Stimulated activated CD8-positive, alpha-beta memory T cell treated with anti-CD3 and anti-CD28 coated beads, Interleukin-7, amount 100 ng/mL, for 48 hours (primary cell): ENCODE data around the gene ABLIM1.

ENCODE experiments used
- DNase-seq, 2 donors: peaks; one replicate each; pipeline ENCODE4 v3.0.0-alpha.2; 2020; ENCODE audit warnings: low read depth in 1 of 2; ENCODE audit errors: extremely low read depth in 1 of 2

Gene ABLIM1

DNA sequence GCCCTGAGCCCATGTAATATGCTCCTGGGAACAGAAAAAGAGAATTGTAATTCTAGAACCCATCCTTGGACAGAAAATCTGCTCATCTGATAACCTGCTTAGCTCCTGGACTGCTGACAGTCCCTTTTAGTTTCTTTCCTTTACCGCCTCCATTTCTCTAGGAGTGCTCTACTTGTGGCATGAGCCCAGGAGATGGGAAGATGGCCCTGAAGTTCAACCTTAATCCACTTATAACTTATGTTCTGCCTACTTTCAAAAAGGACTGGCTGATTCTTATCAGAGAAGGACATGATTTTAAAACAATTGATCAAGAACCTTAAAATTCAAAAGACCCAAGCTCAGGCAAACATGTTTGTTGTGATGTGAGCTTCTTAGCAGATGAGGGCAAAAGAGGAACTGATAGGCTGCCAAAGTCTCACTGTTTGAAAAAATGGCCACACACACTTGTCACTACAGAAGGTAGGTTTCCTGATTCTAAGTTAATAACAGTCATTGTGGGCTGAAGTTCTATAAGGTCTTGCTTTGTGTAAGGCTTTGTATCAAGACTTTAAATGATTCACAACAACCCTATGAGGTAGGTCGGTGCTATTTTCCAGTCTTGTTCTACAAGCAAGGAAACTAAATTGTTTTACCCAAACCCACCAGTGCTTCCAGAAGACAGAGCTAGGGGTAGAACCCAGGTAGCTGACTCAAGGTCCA lies 159.5 kb downstream of the ABLIM1 start:
- DNase-seq: no peak

DNA sequence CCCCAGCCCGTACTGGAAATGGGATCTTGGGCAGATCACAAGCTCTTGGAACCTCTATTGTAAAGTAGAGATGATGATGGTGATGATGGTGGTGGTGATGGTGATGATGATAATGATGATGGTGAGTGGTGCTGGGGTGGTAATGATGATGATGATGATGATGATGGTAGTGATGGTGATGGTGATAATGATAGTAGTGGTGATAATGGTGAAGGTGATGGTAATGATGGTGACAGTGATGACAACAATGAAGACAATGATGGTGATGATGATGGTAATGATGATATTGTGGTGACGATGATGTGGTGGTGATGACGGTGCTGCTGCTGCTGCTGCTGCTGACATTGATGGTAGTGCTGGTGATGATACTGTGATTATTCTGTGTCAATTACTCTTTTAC lies 162.8 kb downstream of the ABLIM1 start:
- DNase-seq: no peak

DNA sequence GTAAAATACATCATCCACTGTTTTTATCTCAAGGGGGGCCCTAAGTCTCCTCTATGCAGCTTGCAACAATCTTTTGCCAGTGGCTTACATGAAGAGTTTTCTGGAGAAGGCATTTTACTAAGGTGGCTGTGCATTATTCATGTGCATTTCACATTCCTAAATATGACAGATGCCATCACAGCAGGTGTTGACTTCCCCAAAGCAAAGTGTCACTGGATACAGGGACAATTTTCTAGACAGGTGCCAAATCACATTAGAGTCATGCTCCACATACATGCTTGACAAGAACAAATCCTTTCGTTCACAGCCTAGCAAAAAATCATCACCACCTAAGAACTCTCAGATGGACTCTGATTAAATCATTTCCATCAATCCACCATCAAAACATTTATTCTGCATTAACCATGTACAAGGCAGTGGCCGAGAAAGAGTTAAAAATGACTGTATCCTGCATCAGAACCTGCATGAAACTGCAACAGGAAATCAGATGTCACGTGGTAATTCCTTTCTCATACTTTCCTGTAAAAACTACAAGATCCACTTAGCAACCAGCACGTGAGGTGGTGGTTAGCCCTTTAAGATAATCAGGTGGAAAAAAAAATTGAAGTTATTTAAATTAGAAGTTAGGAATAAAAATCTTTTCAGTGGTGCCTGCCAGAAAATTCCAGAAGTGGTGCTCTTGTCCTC lies 165.6 kb downstream of the ABLIM1 start:
- no peak for DNase-seq

DNA sequence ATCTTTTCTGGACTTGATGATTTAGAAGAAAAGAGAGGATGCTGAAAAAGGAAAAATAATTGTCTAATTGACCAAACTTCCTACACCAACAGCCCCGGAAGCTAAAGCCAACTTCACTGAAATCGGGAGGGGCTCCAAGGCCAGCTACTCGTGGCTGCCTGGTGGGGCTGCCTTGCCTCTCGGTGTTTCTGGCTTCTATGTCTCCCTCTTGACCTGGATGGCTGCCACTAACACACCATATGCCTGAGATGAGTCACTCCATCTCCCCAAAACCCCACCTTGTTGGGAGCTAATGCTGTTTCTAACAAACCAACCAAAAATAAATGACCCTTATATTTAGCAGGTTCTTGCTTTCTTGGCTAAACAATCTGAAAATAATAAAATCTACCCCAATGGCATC lies 166.1 kb downstream of the ABLIM1 start:
- DNase-seq: no peak

DNA sequence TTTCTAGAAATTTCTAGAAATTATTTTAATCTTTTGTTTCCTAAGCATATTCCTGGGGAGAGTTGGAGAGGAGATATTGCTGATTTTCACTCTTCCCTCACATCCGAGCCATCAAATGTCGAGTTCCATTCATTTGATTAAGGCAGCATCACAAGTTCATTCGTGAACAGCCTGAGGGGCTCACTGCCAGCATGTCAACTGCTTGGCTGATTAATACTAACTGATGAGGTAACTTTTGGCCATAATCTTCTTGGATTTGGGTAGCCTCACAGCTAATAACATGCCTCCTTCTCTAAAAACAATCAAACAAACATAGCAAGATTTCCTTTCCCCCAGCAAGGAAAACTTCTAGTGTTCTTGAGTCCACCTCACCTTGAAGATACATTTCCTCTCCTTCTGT lies 166.7 kb downstream of the ABLIM1 start:
- DNase-seq: no peak

DNA sequence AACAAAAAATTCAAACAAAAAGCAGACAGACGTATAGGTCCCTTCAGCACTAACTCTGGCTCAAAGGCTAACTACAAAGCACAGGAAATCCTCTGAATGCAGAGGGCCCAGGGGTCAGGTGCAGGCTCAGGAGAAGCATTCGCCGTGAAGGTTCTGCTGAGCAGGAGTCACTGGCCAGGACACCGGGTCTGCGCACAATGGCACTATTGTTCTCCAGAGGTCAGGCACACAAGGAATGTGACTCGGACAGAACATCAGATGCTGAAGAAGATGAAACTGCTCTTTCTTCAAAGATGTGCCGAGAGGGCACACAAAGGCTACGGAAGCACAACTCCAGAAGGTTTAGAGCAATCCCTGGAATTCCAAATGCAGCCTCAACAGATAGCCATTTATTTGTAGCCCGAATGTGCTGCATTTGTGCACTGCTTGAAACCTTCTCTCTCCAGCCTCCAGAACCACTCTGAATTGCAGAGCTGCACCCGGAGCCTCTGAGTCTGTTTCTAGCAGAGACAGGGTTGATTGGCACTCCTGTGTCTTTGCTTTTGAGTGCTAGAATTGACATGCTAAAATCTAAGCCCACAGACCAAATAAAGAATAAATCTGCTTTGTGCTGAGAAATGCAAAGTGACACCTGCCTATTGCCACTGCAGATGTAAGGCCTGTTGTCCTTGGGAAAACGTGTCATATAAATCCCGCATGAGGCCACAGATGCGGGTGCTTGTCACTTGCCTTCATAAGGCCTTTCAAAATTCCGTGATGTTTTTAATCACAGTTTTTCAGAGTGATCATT lies 168.4 kb downstream of the ABLIM1 start:
- DNase-seq: no peak

DNA sequence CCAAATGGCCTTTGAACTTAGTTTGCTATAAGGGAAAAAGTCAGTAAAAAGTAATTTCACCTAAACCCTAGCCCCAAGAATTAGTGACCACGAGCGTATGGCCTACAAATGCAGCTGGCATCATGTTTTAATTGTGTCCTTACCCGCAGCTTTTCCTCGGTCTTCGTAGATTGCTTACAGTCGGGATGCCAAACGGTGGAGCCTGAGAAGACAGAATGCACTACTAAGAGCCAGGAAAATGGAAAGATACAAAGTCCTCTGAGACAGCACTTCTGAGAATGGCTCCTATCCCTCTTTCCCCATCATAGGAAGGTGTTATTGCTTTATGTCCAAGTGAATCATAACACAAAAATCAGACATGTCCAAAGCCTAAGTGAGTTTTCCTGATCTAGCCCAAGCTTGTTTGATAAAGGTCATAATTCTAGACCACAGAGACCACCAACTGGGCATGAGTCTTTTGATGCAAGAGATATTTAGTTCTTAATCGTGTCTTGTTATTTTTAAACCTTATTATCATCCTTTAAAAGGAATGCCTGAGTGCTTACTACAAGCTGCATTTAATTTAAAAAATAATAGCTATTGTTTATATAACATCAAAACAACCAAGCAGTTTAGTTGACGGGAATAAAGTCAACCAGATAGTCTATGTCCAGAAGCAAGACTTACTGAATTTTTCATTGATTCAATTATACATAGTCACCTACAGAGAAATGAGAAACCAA lies 170.1 kb downstream of the ABLIM1 start:
- DNase-seq: no peak

DNA sequence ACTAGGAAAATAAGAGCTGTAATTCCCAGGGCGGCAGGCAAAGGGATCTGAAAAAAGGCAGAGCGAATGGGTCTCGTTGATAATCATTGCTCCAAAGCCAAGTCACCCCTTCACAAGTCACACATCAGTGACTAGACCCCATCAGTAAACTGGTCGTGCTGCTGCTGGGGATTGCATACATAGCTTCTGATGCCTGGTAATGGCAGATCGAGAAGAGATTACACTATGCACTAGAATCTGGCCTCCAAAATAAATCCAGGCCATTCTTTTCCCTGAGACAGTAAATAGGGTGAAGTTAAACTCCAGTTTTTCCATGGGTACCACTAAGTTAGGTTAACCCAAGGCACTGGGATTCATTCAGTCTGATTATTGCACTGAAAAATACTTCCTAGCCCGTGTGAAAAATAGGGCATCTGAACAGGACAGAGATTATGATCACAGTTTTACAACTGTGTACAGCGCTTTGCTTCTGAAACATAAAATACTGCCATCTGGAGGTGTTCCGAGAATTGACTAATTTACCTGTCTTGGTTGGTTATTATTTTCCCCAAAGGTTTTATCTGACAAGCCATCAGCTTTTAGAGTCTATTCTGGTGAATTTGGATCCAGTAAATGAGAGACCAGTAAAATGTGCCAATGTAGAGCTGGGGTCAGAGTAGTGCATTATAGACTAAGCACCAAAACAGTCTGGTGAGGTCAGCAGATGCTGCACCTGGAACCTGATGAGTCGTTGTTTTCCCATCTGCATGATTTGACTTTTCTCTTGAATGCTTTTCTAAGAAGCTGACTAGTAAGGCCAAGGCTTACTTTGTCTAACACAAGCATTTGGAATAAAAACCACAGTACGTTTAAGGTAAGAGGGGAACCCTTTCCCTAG lies 170.9 kb downstream of the ABLIM1 start:
- DNase-seq: no peak

DNA sequence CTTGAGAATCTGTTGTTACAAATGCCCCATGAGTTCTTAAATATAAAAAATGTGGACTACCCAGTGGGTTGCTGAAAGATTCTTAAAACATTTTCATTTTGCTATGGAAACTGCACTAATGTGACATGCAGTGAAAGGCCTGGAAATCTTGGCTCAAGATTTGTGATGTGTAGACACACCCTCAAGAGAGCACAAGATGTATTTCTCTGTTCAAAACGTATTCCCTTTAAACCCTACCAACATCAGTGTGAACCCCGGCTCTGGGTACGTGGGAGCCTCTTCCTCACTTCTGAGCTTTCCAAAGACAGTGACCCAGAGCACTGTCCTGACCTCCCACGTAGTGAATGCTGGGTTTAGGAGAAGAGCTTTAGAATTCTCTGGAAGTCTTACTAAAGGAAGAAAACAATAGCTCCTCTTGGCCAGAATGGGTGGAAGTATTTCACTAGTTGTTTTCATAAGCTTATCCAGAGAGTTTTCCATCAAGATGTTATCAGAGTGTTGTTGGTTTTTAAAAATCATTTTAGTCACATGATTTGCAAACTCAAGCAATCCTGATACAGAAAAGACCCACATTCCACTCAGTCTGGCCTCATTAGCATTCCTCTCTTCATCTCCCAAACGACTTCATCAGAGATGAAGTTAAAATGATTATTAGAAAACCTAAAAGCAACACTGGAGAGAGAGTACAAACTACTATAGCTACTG lies 172.2 kb downstream of the ABLIM1 start:
- no peak for DNase-seq

DNA sequence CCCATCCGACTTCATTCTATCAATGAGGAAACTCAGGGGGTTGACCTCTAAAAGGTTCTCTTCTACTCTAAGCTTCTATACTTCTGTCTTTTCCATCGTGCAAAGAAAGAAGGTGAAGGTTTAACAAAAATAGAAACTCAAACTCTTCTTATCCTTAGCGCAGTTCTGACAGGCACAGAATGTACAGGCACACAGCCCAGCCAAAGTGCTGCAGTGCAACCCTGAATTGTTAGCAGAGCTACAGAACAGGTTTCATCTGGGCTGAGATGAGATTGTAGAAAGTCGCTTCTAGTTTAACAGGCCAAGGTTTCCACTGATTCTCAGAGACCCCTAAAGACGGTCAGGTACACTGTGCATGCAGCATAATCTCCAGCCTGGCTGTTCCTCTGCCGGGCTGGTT lies 174.5 kb downstream of the ABLIM1 start:
- DNase-seq: no peak

DNA sequence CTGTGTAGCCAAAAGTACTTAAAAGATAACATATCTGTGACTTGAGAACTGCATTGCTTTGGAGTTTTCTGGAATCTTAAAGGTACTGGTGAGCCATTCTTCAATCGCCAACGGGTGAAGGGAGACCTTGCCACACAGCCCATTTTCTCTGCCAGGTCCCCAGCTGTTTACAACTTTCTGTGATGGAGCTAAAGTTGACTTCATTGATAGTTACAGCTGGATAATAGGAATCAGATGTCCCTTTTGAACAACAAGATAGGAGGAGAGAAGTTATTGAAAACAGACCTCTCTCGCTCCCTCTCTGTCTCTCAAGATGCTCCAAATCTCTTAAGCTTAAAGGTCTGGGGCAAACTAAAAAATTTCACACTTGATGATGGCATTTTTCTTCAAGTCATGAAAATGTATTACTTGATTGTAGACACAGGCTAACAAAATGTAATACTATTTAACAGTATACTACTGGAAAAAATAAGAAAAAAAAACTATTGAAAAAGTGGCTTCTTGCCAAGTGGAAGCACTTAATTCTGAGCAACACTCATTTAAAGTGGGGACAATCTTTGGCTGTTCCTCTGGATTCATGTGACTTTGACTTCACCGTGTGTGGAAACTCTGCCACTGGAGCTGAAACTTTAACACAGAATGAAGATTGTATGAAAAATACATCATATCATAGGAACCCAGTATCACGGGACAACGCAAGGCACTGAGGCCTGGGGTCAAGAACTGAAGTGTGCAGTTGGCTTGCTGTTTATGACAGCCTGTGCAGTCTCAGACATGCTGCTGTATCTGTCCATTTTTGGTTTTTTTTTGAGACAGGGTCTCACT lies 175.4 kb downstream of the ABLIM1 start:
- DNase-seq: no peak

DNA sequence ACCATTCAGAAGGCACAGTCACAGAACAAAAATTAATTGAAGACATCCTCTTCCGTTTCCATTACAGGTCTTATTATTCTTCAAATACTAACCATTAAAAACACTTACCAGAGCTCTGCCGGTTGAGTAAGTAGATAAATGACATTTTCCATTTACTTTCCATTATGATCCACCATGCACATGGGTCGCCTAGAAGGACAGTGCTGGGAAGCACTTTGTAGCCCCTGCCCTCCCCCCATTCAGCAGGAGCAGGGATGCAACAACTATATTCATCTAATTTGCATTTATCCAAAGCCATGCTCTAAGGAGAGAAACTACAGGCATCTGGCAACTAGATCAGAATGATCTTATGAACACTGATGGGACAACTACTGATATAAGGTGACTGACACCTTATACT lies 177.0 kb downstream of the ABLIM1 start:
- no peak for DNase-seq

DNA sequence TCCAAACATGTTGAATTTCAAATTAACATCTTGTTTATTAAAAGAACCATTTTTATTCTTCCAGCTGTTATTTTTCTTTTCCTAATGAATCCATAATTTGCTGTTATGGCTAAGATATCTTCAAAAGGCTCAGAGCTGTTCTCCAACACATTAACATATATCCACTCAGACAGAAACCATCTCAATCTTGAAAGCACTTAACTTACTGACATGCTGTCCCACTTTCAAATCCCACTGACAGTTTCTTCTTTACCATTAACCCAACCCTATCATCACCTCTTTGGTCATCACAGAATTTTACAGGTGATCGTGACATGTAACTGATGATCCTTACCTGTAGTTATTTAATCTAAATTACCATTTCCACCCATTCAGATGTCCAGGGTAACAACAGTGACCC lies 178.2 kb downstream of the ABLIM1 start:
- DNase-seq: no peak

DNA sequence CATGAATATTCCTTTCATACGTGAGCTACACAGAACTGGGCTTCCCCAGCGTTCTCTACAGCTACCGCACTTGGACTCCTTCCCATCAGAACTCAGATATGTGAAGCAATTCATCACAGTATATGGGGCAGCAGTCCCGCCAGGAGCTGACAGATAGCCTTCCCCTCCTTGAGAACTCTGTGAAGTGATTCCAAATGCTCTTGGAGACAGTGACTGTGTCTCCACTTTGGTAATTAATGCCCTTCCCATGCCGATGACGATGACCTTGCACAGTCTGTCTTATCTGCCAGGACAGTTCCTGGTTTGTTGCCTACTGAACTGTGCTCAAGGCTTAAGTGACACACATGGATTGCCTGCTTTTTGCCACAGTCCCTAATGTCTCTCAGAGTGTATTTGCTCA lies 178.8 kb downstream of the ABLIM1 start:
- no peak for DNase-seq

DNA sequence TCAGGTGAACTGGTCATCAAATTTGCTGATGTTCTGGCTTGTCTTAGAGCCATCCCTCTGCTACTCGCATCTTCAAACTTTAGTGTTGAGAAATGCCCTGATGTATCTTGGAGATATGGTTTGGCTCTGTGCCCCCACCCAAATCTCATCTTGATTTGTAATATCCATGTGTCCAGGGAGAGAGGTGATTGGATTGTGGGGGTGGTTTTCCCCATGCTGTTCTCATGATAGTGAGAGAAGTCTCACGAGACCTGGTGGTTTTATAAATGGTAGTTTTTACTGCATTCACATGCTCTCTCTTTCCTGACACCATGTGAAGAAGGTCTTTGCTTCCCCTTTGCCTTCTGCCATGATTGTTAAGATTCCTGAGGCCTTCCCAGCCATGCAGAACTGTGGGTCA lies 179.8 kb downstream of the ABLIM1 start:
- no peak for DNase-seq

DNA sequence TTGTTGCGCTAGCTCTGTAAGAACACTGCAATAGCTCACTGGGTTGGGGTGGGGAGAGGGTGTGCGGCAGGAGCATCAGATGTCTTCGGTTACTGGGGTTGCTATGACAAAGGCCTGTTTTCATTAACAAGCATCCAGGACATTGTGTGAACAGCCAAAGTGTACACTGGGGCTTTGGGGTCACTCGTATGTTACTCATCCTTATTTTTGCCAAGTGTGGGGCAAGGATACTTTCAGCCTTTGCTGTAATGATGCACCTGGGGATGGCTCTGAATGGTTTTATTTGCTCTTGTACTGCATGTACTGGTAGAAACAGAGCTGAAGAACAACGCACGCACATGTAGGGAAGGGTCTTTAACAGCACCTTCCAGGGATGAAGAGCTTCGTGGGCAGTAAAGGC lies 180.8 kb downstream of the ABLIM1 start:
- DNase-seq: no peak

DNA sequence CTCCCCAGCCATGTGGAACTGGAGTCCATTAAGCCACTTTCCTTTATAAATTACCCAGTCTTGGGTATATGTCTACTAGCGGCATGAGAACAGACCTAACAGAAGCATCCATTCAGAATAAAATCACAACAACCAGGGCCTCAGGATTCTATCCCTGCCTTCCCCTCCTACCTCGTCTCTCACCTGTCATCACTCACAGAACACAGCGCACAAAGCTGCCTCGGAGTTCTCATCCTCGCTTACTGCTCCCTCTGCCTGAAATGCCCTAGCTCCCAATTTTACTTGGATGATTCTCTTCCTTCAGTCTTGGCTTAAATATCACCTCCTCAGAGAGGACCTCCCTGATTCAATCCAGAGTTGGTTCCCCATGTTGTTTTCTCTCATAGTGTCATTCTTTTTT lies 183.1 kb downstream of the ABLIM1 start:
- no peak for DNase-seq

DNA sequence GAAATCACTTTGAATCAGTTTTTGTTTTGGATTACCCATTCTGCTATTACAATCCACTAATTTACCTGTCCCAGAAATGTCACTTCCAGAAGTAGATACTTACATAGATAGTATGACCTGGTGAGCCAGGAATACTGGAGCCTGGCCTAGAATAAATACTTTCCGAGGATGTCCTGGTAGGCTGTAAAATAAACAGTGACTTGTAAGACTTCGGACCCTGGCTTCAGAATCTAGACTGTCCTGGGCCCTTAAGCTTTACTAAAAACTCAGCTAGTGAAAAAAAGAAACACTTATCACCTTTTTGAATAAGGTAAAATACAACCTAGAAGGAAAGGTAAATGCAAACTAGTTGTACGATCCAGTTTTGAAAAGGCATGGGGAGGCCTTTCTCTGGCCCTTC lies 184.3 kb downstream of the ABLIM1 start:
- DNase-seq: no peak

DNA sequence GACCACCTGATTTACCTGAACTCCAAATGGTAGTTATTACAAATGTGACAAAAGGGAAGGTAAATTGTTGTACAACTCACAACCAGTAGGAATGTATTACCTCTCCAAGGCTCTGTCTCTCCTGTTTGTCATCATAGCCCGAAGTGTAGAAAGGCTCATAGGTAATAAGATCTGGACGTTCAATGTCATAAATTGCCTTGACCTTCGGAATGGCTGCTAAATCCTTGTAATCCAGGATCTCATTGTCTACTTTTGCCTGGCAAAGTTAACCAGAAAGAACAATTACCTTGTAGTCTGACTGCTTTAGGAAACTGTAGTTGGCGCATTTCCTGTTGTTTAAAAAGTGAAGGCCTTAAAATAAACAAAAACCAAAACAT lies 185.2 kb downstream of the ABLIM1 start:
- no peak for DNase-seq
